PC-3 (cell line): Measurements from ENCODE around the gene CFAP73. TPM values are rescaled to one million over a fixed set of nuclear protein-coding genes. Genes with fewer than 3 reads are reported as not detected.

Experiments used
- ATAC-seq: fragments of 200-7000 bp; cut with Tn5 transposase; 2 replicates; pipeline ENCODE4 v1.9.1; 2020; ENCODE audit warnings: mild to moderate bottlenecking, moderate library complexity
- BruUV-seq: library from RNA; stranded (reverse); fragments of 400-500 nt; replicated peaks from 2 replicates; lab custom pipeline; 2021; lab: Mats Ljungman, UMichigan
- CTCF ChIA-PET: fragments of 300-600 bp; sonication (Branson Sonifier 250); formaldehyde crosslinking; loops from one replicate; lab custom pipeline; 2022; ENCODE audit warnings: antibody characterized with exemption; lab: Charles Lee
- POLR2A ChIA-PET: fragments of 300-600 bp; sonication (Branson Sonifier 250); formaldehyde crosslinking; loops from one replicate; lab custom pipeline; 2022; ENCODE audit warnings: antibody characterized with exemption; ENCODE audit not compliant: unreplicated experiment; lab: Charles Lee
- DNase-seq: peaks from one replicate; pipeline ENCODE4 v3.0.0-alpha.2; 2015
- H2AFZ ChIP-seq: fragments of 300-600 bp; sonication (generic); 2 replicates; pipeline ENCODE4 v1.6.0; 2016; ENCODE audit warnings: antibody characterized with exemption, low read length
- H3F3A ChIP-seq: fragments of 300-600 bp; sonication (generic); one replicate; pipeline ENCODE4 v1.6.0; 2017; ENCODE audit warnings: antibody characterized with exemption, low read length, control low read depth, mild to moderate bottlenecking; ENCODE audit not compliant: unreplicated experiment
- H3K27ac ChIP-seq: fragments of 300-600 bp; sonication (generic); 2 replicates; pipeline ENCODE4 v1.5.1; 2016; ENCODE audit warnings: mild to moderate bottlenecking, low read length
- H3K27me3 ChIP-seq: fragments of 300-600 bp; sonication (generic); 2 replicates; pipeline ENCODE4 v1.6.1; 2016; ENCODE audit warnings: low read length, mixed read lengths
- H3K36me3 ChIP-seq: fragments of 300-600 bp; sonication (generic); 2 replicates; pipeline ENCODE4 v1.6.1; 2016; ENCODE audit warnings: low read depth, mixed run types, low read length, mixed read lengths
- H3K4me1 ChIP-seq: fragments of 300-600 bp; sonication (generic); 2 replicates; pipeline ENCODE4 v1.5.1; 2016; ENCODE audit warnings: low read length; ENCODE audit not compliant: insufficient read depth
- H3K4me2 ChIP-seq: fragments of 300-600 bp; sonication (generic); 2 replicates; pipeline ENCODE4 v1.6.0; 2016; ENCODE audit warnings: low read length
- H3K4me3 ChIP-seq: fragments of 300-600 bp; sonication (generic); 2 replicates; pipeline ENCODE4 v1.5.1; 2016; ENCODE audit warnings: mild to moderate bottlenecking, low read length, mixed read lengths
- H3K79me2 ChIP-seq: fragments of 300-600 bp; sonication (generic); 2 replicates; pipeline ENCODE4 v1.6.1; 2017; ENCODE audit warnings: low read length, mixed read lengths
- H3K9ac ChIP-seq: fragments of 300-600 bp; sonication (generic); 2 replicates; pipeline ENCODE4 v1.6.0; 2016; ENCODE audit warnings: mild to moderate bottlenecking, low read length
- H3K9me2 ChIP-seq: fragments of 300-600 bp; sonication (generic); replicated peaks from 2 replicates; pipeline ENCODE4 v1.6.1; 2016; ENCODE audit warnings: mixed run types, low read length, mixed read lengths
- H3K9me3 ChIP-seq: fragments of 300-600 bp; sonication (generic); 2 replicates; pipeline ENCODE4 v1.6.1; 2016; ENCODE audit warnings: low read length, mixed read lengths
- H4K20me1 ChIP-seq: fragments of 300-600 bp; sonication (generic); 2 replicates; pipeline ENCODE4 v1.6.1; 2016; ENCODE audit warnings: low read length, mixed read lengths
- CTCF ChIP-seq: fragments of 300-600 bp; sonication (generic); conservative IDR thresholded peaks from 2 replicates; pipeline ENCODE4 v1.5.1; 2017; ENCODE audit warnings: antibody characterized with exemption, low read depth, mild to moderate bottlenecking, low read length
- EZH2 ChIP-seq: fragments of 300-600 bp; sonication (generic); IDR thresholded peaks from one replicate; pipeline ENCODE4 v1.6.1; 2017; ENCODE audit warnings: antibody characterized with exemption, mild to moderate bottlenecking, low read length; ENCODE audit not compliant: unreplicated experiment
- EZH2phosphoT487 ChIP-seq: fragments of 300-600 bp; sonication (generic); IDR thresholded peaks from 2 replicates; pipeline ENCODE4 v1.6.1; 2018; ENCODE audit warnings: mild to moderate bottlenecking, antibody characterized with exemption, low read length, borderline replicate concordance
- intact Hi-C: fragments of 100-400 bp; cut with micrococcal nuclease; formaldehyde crosslinking; loops from 2 replicates; pipeline ENCODE4 v1.9.0; 2023
- total RNA-seq: library from RNA; depleted of rRNA; stranded (reverse); fragments of >200 nt; gene quantifications from 2 replicates; pipeline ENCODE4 v1.2.3, GENCODE V29; 2014

The CFAP73 gene
- total RNA-seq, 1 experiment from 2014 or later: not detected

GRCh38 chr12:113135178-113136127 lies 14.1 kb upstream of the CFAP73 start, which contains the start of gene RASAL1:
Gene RASAL1, minus strand, starts transcription at chr12:113135761. Its CDS starts 299 bp downstream, at chr12:113135462.
- TF ChIP-seq CTCF: peak; percentile 48; the same call in 1 of the 2 replicates
- no peak for TF ChIP-seq EZH2
- no peak for TF ChIP-seq EZH2phosphoT487
- peak; percentile 50 for ATAC-seq
- intact Hi-C loops: no loop called here
- POLR2A ChIA-PET: no interaction called here
- Histone ChIP-seq H3K27me3 (0 out of 2 replicates have a peak, but pooled peaks cover 5% of the 10 kb centered on the region), H3K27ac (no peak within 1 kb of the TSS), H3K4me1 (no peaks in the 10 kb centered on the region), H2AFZ (peak within 1 kb of the TSS; percentile 77), H3K4me2 (peak within 1 kb of the TSS; percentile 66), H3K36me3 (no peaks in the 10 kb centered on the region), H3K4me3 (peak within 1 kb of the TSS; percentile 54; the same call in 1 of the 2 replicates), H4K20me1 (no peaks in the 10 kb centered on the region), H3K9ac (no peak within 1 kb of the TSS), H3K9me2 (no peaks in the 10 kb centered on the region), H3F3A (no peaks in the 10 kb centered on the region), H3K79me2 (no peaks in the 10 kb centered on the region), H3K9me3 (no peaks in the 10 kb centered on the region)
- DNase-seq: peak; percentile 44
- CTCF ChIA-PET: no interaction called here
- BruUV-seq: no TSS peak

- POLR2A ChIA-PET: no interaction called here
- Histone ChIP-seq H3K9me3 (no peaks in the 10 kb centered on the region), H3K9me2 (no peaks in the 10 kb centered on the region), H4K20me1 (no peaks in the 10 kb centered on the region), H3F3A (no peaks in the 10 kb centered on the region), H3K4me2 (peak overlapping the region; percentile 29; the same call in 1 of the 2 replicates), H3K9ac (no peak overlapping the region), H3K36me3 (no peaks in the 10 kb centered on the region), H3K27me3 (0 out of 2 replicates have a peak, but pooled peaks cover 5% of the 10 kb centered on the region), H3K4me1 (no peaks in the 10 kb centered on the region), H3K27ac (no peak overlapping the region), H3K79me2 (no peaks in the 10 kb centered on the region), H2AFZ (no peak overlapping the region), H3K4me3 (no peak overlapping the region)
- intact Hi-C loops: no loop called here
- BruUV-seq: no TSS peak
- ATAC-seq (no peak), DNase-seq (no peak)
- no peak for TF ChIP-seq EZH2
- CTCF ChIA-PET: no interaction called here
Observed at GRCh38 chr12:113136128-113136989, 13.2 kb upstream of the CFAP73 start.

- H3K9me3 ChIP-seq: no peaks in the 10 kb centered on the region
- H4K20me1 ChIP-seq: no peaks in the 10 kb centered on the region
- H3K4me2 ChIP-seq: no peak overlapping the region
- H3K9ac ChIP-seq: no peak overlapping the region
- no TSS peak for BruUV-seq
- no peak overlapping the region for H2AFZ ChIP-seq
- 0 out of 2 replicates have a peak, but pooled peaks cover 5% of the 10 kb centered on the region for H3K27me3 ChIP-seq
- TF ChIP-seq CTCF (no peak), EZH2phosphoT487 (no peak), EZH2 (no peak)
- no peaks in the 10 kb centered on the region for H3F3A ChIP-seq
- H3K79me2 ChIP-seq: no peaks in the 10 kb centered on the region
- no peak overlapping the region for H3K27ac ChIP-seq
- ChIA-PET CTCF (no interaction called here), POLR2A (no interaction called here)
- no peak overlapping the region for H3K4me3 ChIP-seq
- no peak for ATAC-seq
- DNase-seq: no peak
- intact Hi-C loops: no loop called here
- no peaks in the 10 kb centered on the region for H3K4me1 ChIP-seq
- no peaks in the 10 kb centered on the region for H3K36me3 ChIP-seq
- no peaks in the 10 kb centered on the region for H3K9me2 ChIP-seq
Observed at GRCh38 chr12:113136990-113137511, 12.5 kb upstream of the CFAP73 start.
